ENCODE measurements around the gene ZFP30. TPM values are rescaled to one million over a fixed set of nuclear protein-coding genes. Genes with fewer than 3 reads are reported as not detected.

ZFP30 gene
- total RNA-seq, 1 donor from 2014 or later, result 39.6 TPM

DNA sequence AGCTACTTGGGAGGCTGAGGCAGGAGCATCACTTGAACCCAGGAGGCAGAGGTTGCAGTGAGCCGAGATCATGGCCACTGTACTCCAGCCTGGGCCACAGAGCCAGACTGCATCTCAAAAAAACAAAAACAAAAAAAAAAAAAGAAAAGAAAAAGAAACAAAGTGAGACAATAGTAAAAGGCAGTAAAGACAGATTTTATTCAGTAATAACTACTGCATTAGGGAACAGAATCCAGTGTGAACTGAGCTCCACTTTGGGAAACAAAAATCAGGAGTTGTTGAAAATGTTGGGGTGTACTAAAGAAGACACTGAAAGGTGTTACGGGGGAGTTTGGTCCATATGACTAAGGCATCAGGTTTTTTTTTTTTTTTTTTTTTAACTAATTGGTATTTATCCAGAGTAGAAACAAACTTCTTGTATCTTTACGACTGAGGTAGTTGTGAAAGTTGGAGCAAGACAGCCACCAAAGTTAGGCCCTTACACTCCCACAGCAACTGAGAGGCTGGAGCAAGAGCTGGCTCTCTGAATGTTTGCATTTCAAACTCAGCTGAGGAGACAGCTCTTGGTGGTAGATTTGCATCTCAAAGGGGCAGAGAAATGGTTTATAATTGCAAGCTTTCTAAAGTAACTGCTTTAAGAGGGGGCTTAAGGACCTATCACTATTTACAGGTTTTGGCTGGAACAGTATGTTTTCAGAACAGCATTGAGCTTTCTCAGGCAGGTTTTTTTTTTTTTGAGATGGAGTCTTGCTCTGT lies 40.1 kb upstream of the ZFP30 start:
- Histone ChIP-seq H2AFZ (replicated peaks) (no peak overlapping the region), H3F3A (ENCODE audit: low read depth) (no peaks in the 10 kb centered on the region), H4K20me1 (ENCODE audit: low read depth) (no peaks in the 10 kb centered on the region), H3K79me2 (ENCODE audit: low read depth) (no peaks in the 10 kb centered on the region), H3K27me3 (no peaks in the 10 kb centered on the region), H3K27ac (no peak overlapping the region), H3K4me3 (no peak overlapping the region), H3K9me3 (ENCODE audit: low read depth) (no peaks in the 10 kb centered on the region), H3K36me3 (peaks cover 16% of the 10 kb centered on the region), H3K4me2 (no peak overlapping the region), H3K4me1 (no peaks in the 10 kb centered on the region), H3K9ac (no peak overlapping the region)
- Mint-ChIP-seq H3K36me3 (peaks cover 40% of the 10 kb centered on the region), H3K9me3 (peaks cover 45% of the 10 kb centered on the region), H3K4me3 (no peak overlapping the region), H3K4me1 (no peaks in the 10 kb centered on the region), H3K27me3 (ENCODE audit: insufficient read depth, low read depth) (peaks cover 7% of the 10 kb centered on the region), H3K27ac (no peak overlapping the region)
- DNase-seq (ENCODE audit: low spot score), result no peak
- TF ChIP-seq EZH2 (IDR thresholded peaks at IDR 0.05) (no peak), EZH2phosphoT487 (IDR thresholded peaks at IDR 0.05) (no peak)
- TF ChIP-seq, protein P1, sequence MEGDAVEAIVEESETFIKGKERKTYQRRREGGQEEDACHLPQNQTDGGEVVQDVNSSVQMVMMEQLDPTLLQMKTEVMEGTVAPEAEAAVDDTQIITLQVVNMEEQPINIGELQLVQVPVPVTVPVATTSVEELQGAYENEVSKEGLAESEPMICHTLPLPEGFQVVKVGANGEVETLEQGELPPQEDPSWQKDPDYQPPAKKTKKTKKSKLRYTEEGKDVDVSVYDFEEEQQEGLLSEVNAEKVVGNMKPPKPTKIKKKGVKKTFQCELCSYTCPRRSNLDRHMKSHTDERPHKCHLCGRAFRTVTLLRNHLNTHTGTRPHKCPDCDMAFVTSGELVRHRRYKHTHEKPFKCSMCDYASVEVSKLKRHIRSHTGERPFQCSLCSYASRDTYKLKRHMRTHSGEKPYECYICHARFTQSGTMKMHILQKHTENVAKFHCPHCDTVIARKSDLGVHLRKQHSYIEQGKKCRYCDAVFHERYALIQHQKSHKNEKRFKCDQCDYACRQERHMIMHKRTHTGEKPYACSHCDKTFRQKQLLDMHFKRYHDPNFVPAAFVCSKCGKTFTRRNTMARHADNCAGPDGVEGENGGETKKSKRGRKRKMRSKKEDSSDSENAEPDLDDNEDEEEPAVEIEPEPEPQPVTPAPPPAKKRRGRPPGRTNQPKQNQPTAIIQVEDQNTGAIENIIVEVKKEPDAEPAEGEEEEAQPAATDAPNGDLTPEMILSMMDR (IDR thresholded peaks at IDR 0.05), result no peak

DNA sequence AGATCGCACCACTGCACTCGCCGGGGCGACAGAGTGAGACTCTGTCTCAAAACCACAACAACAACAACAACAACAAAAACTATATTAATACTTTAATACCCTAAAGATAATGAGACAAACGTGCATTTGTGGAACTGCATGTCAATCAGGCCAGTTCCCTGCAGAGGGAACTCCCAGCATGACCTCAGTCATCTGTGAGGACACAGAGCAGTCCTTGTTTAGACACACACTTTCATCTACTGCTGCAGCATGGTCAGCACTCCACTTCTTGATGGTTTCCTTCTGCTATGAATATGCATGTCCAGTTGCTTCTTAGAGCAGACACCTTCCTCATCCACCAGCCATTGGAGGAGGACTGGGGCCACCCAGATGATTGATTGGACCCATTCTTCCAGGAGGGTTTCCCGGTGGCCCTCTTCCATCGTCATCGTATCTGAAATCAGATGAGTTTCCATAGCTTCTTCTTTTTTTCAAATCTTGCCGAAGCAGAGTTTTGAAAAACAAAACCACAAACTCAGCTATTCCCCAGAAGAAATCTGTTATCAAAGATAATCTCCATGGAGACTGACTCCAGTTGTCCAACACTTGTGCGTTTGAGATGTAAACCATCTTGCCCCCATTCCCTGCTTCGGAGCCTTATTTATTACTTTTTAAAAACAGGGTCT lies 37.8 kb upstream of the ZFP30 start:
- Histone ChIP-seq H3K9me3 (ENCODE audit: low read depth) (no peaks in the 10 kb centered on the region), H3F3A (ENCODE audit: low read depth) (no peaks in the 10 kb centered on the region), H3K36me3 (no peaks in the 10 kb centered on the region), H4K20me1 (ENCODE audit: low read depth) (no peaks in the 10 kb centered on the region), H3K9ac (no peak overlapping the region), H3K4me3 (no peak overlapping the region), H2AFZ (replicated peaks) (no peak overlapping the region), H3K27ac (no peak overlapping the region), H3K4me1 (no peaks in the 10 kb centered on the region), H3K79me2 (ENCODE audit: low read depth) (no peaks in the 10 kb centered on the region), H3K27me3 (no peaks in the 10 kb centered on the region), H3K4me2 (no peak overlapping the region)
- Mint-ChIP-seq H3K9me3 (peaks cover 36% of the 10 kb centered on the region), H3K36me3 (peaks cover 21% of the 10 kb centered on the region), H3K27ac (no peak overlapping the region), H3K27me3 (ENCODE audit: insufficient read depth, low read depth) (peaks cover 7% of the 10 kb centered on the region), H3K4me1 (no peaks in the 10 kb centered on the region), H3K4me3 (peak overlapping the region; percentile 88)
- TF ChIP-seq EZH2 (IDR thresholded peaks at IDR 0.05), result no peak
- TF ChIP-seq, protein P1 (IDR thresholded peaks at IDR 0.05), result no peak
- TF ChIP-seq EZH2phosphoT487 (IDR thresholded peaks at IDR 0.05), result no peak
- no peak for DNase-seq (ENCODE audit: low spot score)

DNA sequence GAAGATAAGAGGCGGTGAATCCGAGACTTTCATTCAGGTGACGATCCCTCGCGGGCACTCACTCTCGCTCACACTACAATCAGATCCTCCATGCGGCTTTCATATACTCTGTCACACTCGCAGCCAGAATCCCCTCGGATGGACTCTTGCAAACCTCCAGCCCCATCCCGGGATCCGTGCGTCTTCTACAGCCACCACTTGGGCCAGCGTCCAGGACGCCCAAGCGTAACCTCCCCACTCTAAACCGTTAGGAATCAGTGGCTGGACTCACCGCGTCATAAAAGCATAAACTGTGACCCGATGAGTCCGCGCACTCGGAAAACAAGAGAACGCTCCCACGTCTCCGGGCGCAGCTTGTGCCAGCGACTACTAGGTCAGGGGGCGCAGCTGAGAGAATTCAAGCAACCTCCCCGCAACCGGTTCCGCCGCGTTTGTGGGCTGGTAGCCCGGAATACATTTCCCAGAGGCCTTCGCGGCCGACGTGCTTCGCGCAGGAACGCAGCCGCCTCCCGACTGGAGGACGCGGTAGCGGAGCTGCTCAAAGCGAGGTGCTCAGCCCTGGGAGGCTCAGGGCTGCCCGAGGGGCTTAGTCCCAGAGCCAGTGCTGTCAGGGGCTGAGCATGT lies 36.7 kb upstream of the ZFP30 start:
- Histone ChIP-seq H3K9ac (peak overlapping the region; percentile 31), H3K27ac (no peak overlapping the region), H3F3A (ENCODE audit: low read depth) (no peaks in the 10 kb centered on the region), H3K9me3 (ENCODE audit: low read depth) (no peaks in the 10 kb centered on the region), H3K4me2 (peak overlapping the region; percentile 70), H3K36me3 (no peaks in the 10 kb centered on the region), H3K27me3 (no peaks in the 10 kb centered on the region), H4K20me1 (ENCODE audit: low read depth) (no peaks in the 10 kb centered on the region), H3K4me3 (peak overlapping the region; percentile 67), H2AFZ (replicated peaks) (peak overlapping the region; percentile 96), H3K4me1 (no peaks in the 10 kb centered on the region), H3K79me2 (ENCODE audit: low read depth) (no peaks in the 10 kb centered on the region)
- Mint-ChIP-seq H3K4me3 (peak overlapping the region; percentile 88), H3K9me3 (peaks cover 35% of the 10 kb centered on the region), H3K27ac (peak overlapping the region; percentile 44), H3K4me1 (no peaks in the 10 kb centered on the region), H3K36me3 (peaks cover 16% of the 10 kb centered on the region), H3K27me3 (ENCODE audit: insufficient read depth, low read depth) (peaks cover 8% of the 10 kb centered on the region)
- DNase-seq (ENCODE audit: low spot score), result peak; percentile 91
- TF ChIP-seq, protein P1 (IDR thresholded peaks at IDR 0.05), result peak; percentile 31
- TF ChIP-seq EZH2 (IDR thresholded peaks at IDR 0.05), result peak; percentile 36
- no peak for TF ChIP-seq EZH2phosphoT487 (IDR thresholded peaks at IDR 0.05)
